IPS DF 4.7 (cell line): ENCODE data around the gene OR2L8.
A peak's percentile ranks its signal among the peaks of the same experiment; 100 is the strongest.

Experiments used
- DNase-seq: peaks from one replicate; pipeline ENCODE4 v3.0.0-alpha.2; 2013; ENCODE audit warnings: low spot score; ENCODE audit errors: extremely low read depth

Gene OR2L8

GRCh38 chr1:247948558-247948957 is at the start of gene OR2L8:
TSS of gene OR2L8 (plus strand) at chr1:247948858. CDS start at chr1:247948858, 0 bp downstream.
- DNase-seq = no peak

- no peak for DNase-seq
Observed at GRCh38 chr1:247904122-247904521, 44.5 kb upstream of the OR2L8 start.

GRCh38 chr1:247905181-247905580 is 43.5 kb upstream of the OR2L8 start:
- no peak for DNase-seq

- no peak for DNase-seq
Observed at GRCh38 chr1:247905910-247906503, 42.7 kb upstream of the OR2L8 start.

GRCh38 chr1:247906504-247907047 is 42.1 kb upstream of the OR2L8 start:
- peak; percentile 30 for DNase-seq

GRCh38 chr1:247908766-247909165 is 39.9 kb upstream of the OR2L8 start:
- DNase-seq = no peak

- no peak for DNase-seq
Observed at GRCh38 chr1:247913786-247914185, 34.9 kb upstream of the OR2L8 start.

GRCh38 chr1:247914941-247915662 is 33.6 kb upstream of the OR2L8 start:
- no peak for DNase-seq

GRCh38 chr1:247919952-247920351 is 28.7 kb upstream of the OR2L8 start, which contains the start of gene OR2T8:
TSS of gene OR2T8 (plus strand) at chr1:247920252. CDS start at chr1:247921018, 766 bp downstream.
- no peak for DNase-seq

GRCh38 chr1:247923941-247924340 is 24.7 kb upstream of the OR2L8 start:
- no peak for DNase-seq

GRCh38 chr1:247924868-247925267 is 23.8 kb upstream of the OR2L8 start, which contains the start of gene OR2AJ1:
TSS of gene OR2AJ1 (plus strand) at chr1:247924889. CDS start at chr1:247933769, 8,880 bp downstream.
- no peak for DNase-seq

GRCh38 chr1:247933989-247934388 is 14.7 kb upstream of the OR2L8 start:
- DNase-seq = no peak

GRCh38 chr1:247935781-247936180 is 12.9 kb upstream of the OR2L8 start:
- DNase-seq = no peak

GRCh38 chr1:247936415-247936814 is 12.2 kb upstream of the OR2L8 start:
- no peak for DNase-seq

- peak; percentile 86 for DNase-seq
Observed at GRCh38 chr1:247936965-247937734, 11.5 kb upstream of the OR2L8 start.

GRCh38 chr1:247942624-247943023 is 6.0 kb upstream of the OR2L8 start:
- DNase-seq = no peak

GRCh38 chr1:247953408-247953807 is 4.8 kb downstream of the OR2L8 start:
- no peak for DNase-seq

GRCh38 chr1:247961791-247962190 is 13.1 kb downstream of the OR2L8 start:
- DNase-seq = no peak

- no peak for DNase-seq
Observed at GRCh38 chr1:247962911-247963588, 14.4 kb downstream of the OR2L8 start.

- no peak for DNase-seq
Observed at GRCh38 chr1:247964933-247965332, 16.3 kb downstream of the OR2L8 start, which contains the start of gene OR2AK2. TSS of gene OR2AK2 (plus strand) at chr1:247965233. CDS start at chr1:247965377, 144 bp downstream.
